Endothelial cell of umbilical vein (primary cell): ENCODE measurements around the gene APOL2. TPM values are rescaled to one million over a fixed set of nuclear protein-coding genes. Genes with fewer than 3 reads are reported as not detected.

Source experiments
- BruUV-seq: library from RNA; stranded (reverse); fragments of 400-500 nt; replicated peaks from 2 replicates; lab custom pipeline; 2021; lab: Mats Ljungman, UMichigan
- CTCF ChIA-PET: fragments of 300-600, 350-600 bp; sonication (Branson Sonifier 250); formaldehyde crosslinking; loops from one replicate; lab custom pipeline; 2021; ENCODE audit warnings: antibody characterized with exemption, inconsistent platforms; lab: Charles Lee
- POLR2A ChIA-PET: fragments of 300-600, 350-600 bp; sonication (Branson Sonifier 250); formaldehyde crosslinking; loops from one replicate; lab custom pipeline; 2021; ENCODE audit warnings: antibody characterized with exemption, inconsistent platforms; lab: Charles Lee
- DNase-seq: peaks from one replicate; pipeline ENCODE4 v3.0.0-alpha.2; 2011; ENCODE audit warnings: low read depth, low spot score
- FAIRE-seq: peaks from 2 replicates; lab custom pipeline; 2011; peaks lifted over from hg19 to GRCh38; lab: Jason Lieb, UNC
- H2AFZ ChIP-seq: 2 replicates; pipeline ENCODE4 v1.6.0; 2012; ENCODE audit warnings: low read depth, low read length, control low read depth, inconsistent platforms
- H3K27ac ChIP-seq: 2 replicates; pipeline ENCODE4 v1.5.1; 2011; ENCODE audit warnings: low read depth, mild to moderate bottlenecking, control low read depth, low read length, moderate library complexity; ENCODE audit not compliant: insufficient read depth
- H3K27me3 ChIP-seq, 2 experiments: 2 replicates each; pipeline versions ENCODE4 v1.6.0 to v1.6.1; 2011; ENCODE audit warnings: low read length in 2 of 2, mixed read lengths in 1 of 2; ENCODE audit not compliant: control insufficient read depth in 2 of 2, insufficient read depth in 2 of 2
- H3K36me3 ChIP-seq, 2 experiments: 2 replicates in 1 of 2; 3 replicates in 1 of 2; pipeline ENCODE4 v1.5.1; 2011; ENCODE audit warnings: low read length in 2 of 2, mild to moderate bottlenecking in 1 of 2, moderate library complexity in 1 of 2; ENCODE audit not compliant: control insufficient read depth in 2 of 2, insufficient read depth in 2 of 2; ENCODE audit errors: extremely low read depth in 1 of 2
- H3K4me1 ChIP-seq: 3 replicates; pipeline ENCODE4 v1.5.1; 2011; ENCODE audit warnings: mild to moderate bottlenecking, low read length; ENCODE audit not compliant: control insufficient read depth, insufficient read depth; ENCODE audit errors: extremely low read depth
- H3K4me2 ChIP-seq: 2 replicates; pipeline ENCODE4 v1.6.1; 2011; ENCODE audit warnings: low read length, control low read depth, mixed read lengths; ENCODE audit not compliant: insufficient read depth
- H3K4me3 ChIP-seq, 3 experiments: fragments of 200-600 bp in 1 of 3; sonication (generic), shearing (Covaris generic) in 1 of 3; replicated peaks in 1 of 3; 2 replicates each; pipeline ENCODE4 v1.5.1; 2011 to 2016; ENCODE audit warnings: control low read depth in 3 of 3, low read length in 3 of 3, mild to moderate bottlenecking in 2 of 3, inconsistent platforms in 1 of 3, low read depth in 1 of 3, moderate library complexity in 1 of 3; ENCODE audit not compliant: insufficient read depth in 1 of 3
- H3K79me2 ChIP-seq: 2 replicates; pipeline ENCODE4 v1.6.0; 2012; ENCODE audit warnings: low read length, inconsistent platforms; ENCODE audit not compliant: control insufficient read depth, insufficient read depth
- H3K9ac ChIP-seq: replicated peaks from 2 replicates; pipeline ENCODE3; 2011; ENCODE audit warnings: low read length, control low read depth; ENCODE audit not compliant: insufficient read depth; ENCODE audit errors: extremely low read depth
- H3K9me1 ChIP-seq: replicated peaks from 3 replicates; pipeline ENCODE4 v1.6.0; 2011; ENCODE audit warnings: mild to moderate bottlenecking, low read length; ENCODE audit not compliant: control insufficient read depth, insufficient read depth; ENCODE audit errors: extremely low read depth
- H3K9me3 ChIP-seq: replicated peaks from 2 replicates; pipeline ENCODE4 v1.5.1; 2012; ENCODE audit warnings: low read length, inconsistent platforms; ENCODE audit not compliant: control insufficient read depth, insufficient read depth
- H4K20me1 ChIP-seq: replicated peaks from 2 replicates; pipeline ENCODE3; 2011; ENCODE audit warnings: mild to moderate bottlenecking, low read length; ENCODE audit not compliant: control insufficient read depth, insufficient read depth; ENCODE audit errors: extremely low read depth
- EZH2 ChIP-seq: IDR thresholded peaks from 2 replicates; pipeline ENCODE4 v1.6.1; 2012; ENCODE audit warnings: borderline replicate concordance, low read depth, mild to moderate bottlenecking, moderate library complexity, low read length, inconsistent platforms; ENCODE audit not compliant: severe bottlenecking
- dilution Hi-C: fragments of 300-500 bp; cut with MboI; formaldehyde crosslinking; loops from one replicate; pipeline ENCODE4 v1.15.0; 2019; ENCODE audit warnings: low sequenced_read_pairs; ENCODE audit not compliant: extremely low pct_ligation_motif_present
- intact Hi-C: fragments of 100-400 bp; cut with micrococcal nuclease; formaldehyde crosslinking; loops from one replicate; pipeline ENCODE4 v1.10.0; 2022
- polyA plus RNA-seq, 4 experiments: library from polyadenylated mRNA; depleted of rRNA in 3 of 4; stranded (reverse) in 3 of 4; unstranded in 1 of 4; fragments of >200 nt; gene quantifications; 2 replicates each; pipeline versions ENCODE4 v1.2.1 to v1.2.3, GENCODE V29; 2011 to 2012; ENCODE audit warnings: missing spikeins in 1 of 4
- total RNA-seq: library from RNA; stranded (reverse); gene quantifications from 2 replicates; pipeline ENCODE4 v1.2.3, GENCODE V29; 2021
- TF ChIP-seq, protein P1 (sequence below), 2 donors: IDR thresholded peaks; 1 replicate in 1 of 2; 2 replicates in 1 of 2; pipeline ENCODE4 v1.5.1; 2011; ENCODE audit warnings: low read length in 2 of 2, mild to moderate bottlenecking in 2 of 2, moderate library complexity in 2 of 2, control low read depth in 1 of 2, inconsistent platforms in 1 of 2, low read depth in 1 of 2; ENCODE audit not compliant: insufficient read depth in 1 of 2; ENCODE audit errors: extremely low read depth in 1 of 2

The APOL2 gene
- total and polyA plus RNA-seq, 2 donors (not counting 3 experiments of a cell fraction or from before 2014, with no cell fraction given): 16.9 to 37.6 TPM

DNA sequence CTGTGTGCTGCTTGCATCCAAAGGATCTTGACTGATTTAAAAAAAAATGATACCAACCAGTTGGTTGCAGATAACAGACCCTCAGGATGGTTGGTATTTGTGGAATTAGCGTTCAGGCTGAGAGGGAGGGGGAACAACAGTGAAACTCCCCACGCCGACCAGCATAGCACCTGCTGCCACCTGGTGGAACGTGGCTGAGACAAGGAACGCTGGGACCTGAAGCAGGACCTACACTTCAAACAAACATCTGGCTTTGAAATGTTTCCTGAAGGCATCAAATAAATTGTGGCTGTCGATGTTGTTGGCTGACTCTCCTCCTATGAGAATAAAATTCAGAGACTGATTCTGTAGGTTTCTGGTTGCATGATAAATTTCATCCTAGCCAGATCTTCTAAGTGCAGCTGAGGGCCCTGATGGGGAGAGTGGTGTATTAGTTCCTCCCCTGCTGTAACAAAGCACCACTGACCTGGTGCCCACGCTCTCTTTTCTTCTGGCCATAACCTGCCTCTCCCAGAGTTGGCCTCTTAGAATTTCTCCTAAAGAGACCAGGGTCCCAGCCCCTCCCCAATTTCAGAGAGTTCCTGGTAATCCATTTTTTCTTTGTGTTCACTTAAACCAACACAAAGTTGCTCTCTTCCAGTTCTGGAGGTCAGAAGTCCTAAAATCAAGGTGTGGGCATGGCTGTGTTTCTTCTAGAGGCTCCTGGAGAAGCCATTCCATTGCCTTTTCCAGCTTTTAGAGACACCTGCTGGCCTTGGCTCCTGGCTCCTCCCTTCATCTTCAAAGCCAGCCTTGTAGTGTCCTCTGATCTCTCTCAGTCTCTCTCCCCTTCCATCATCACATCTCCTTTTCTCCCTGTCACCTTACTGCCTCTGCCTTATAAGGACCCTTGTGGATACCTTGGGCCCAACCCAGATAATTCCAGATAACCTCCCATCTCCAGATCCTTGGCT, 17.3 kb downstream of the APOL2 start:
- H3K4me3 ChIP-seq: no peak overlapping the region
- FAIRE-seq: peak; percentile 95
- H3K36me3 ChIP-seq: no peaks in the 10 kb centered on the region
- no peak for TF ChIP-seq EZH2
- TF ChIP-seq, protein P1, sequence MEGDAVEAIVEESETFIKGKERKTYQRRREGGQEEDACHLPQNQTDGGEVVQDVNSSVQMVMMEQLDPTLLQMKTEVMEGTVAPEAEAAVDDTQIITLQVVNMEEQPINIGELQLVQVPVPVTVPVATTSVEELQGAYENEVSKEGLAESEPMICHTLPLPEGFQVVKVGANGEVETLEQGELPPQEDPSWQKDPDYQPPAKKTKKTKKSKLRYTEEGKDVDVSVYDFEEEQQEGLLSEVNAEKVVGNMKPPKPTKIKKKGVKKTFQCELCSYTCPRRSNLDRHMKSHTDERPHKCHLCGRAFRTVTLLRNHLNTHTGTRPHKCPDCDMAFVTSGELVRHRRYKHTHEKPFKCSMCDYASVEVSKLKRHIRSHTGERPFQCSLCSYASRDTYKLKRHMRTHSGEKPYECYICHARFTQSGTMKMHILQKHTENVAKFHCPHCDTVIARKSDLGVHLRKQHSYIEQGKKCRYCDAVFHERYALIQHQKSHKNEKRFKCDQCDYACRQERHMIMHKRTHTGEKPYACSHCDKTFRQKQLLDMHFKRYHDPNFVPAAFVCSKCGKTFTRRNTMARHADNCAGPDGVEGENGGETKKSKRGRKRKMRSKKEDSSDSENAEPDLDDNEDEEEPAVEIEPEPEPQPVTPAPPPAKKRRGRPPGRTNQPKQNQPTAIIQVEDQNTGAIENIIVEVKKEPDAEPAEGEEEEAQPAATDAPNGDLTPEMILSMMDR (IDR thresholded peaks at IDR 0.05; ENCODE audit: extremely low read depth in 1 of 2, insufficient read depth in 1 of 2, low read depth in 1 of 2, low read length in 2 of 2): peak; percentile 69 to 78
- ChIA-PET POLR2A (interaction anchor here (0.6 kb wide), 1 partner anchor 29 kb away, joined by 3 read pairs; no protein-coding TSS in a partner anchor), CTCF (interaction anchor here (0.9 to 4.7 kb wide), 6 partner anchors 11 to 264 kb away, joined by 3 to 26 read pairs (median 4); no protein-coding TSS in a partner anchor)
- peaks cover 9 to 10% of the 10 kb centered on the region in 2 experiments for H3K27me3 ChIP-seq
- H3K9me3 ChIP-seq: no peaks in the 10 kb centered on the region
- intact Hi-C loops (loop anchor here (1.0 kb wide), 2 partner anchors 27 to 77 kb away; no protein-coding TSS in a partner anchor), dilution Hi-C loops (no loop called here)
- H3K79me2 ChIP-seq: no peaks in the 10 kb centered on the region
- no peaks in the 10 kb centered on the region for H3K9me1 ChIP-seq
- no peak overlapping the region for H3K27ac ChIP-seq
- peaks cover 4% of the 10 kb centered on the region for H3K4me1 ChIP-seq
- H4K20me1 ChIP-seq: no peaks in the 10 kb centered on the region
- no peak overlapping the region for H2AFZ ChIP-seq
- no peak overlapping the region for H3K9ac ChIP-seq
- DNase-seq: peak; percentile 60
- H3K4me2 ChIP-seq: no peak overlapping the region
- no TSS peak for BruUV-seq
